Measurements from ENCODE around the gene WDR33. TPM values are rescaled to one million over a fixed set of nuclear protein-coding genes. Genes with fewer than 3 reads are reported as not detected.
"Not testable (repeated sequence)": the region's sequence is repeated elsewhere in the genome, so short reads cannot be mapped to it uniquely, and the experiment has no call there.

Gene WDR33
- total and polyA plus RNA-seq, 9 donors = 16.3 to 56.2 (median 46.7) TPM

- H3K4me1 ChIP-seq (ENCODE audit: insufficient read depth) = no peaks in the 10 kb centered on the region
- no peaks in the 10 kb centered on the region for H3K9me3 ChIP-seq
- no peak for DNase-seq
- no peaks in the 10 kb centered on the region for H3K36me3 ChIP-seq
- TF ChIP-seq CTCF (IDR thresholded peaks at IDR 0.05) = no peak
- intact Hi-C loops (cut with DNase I) = no loop called here
- no peak overlapping the region for H3K4me3 ChIP-seq
- H3K27me3 ChIP-seq = no peaks in the 10 kb centered on the region
- H3K27ac ChIP-seq = no peak overlapping the region
These were observed 47.2 kb downstream of the WDR33 start for GRCh38 chr2:127763776-127764175.

GRCh38 chr2:127762846-127763245 is 48.1 kb downstream of the WDR33 start:
- H3K4me1 ChIP-seq (ENCODE audit: insufficient read depth) = no peaks in the 10 kb centered on the region
- H3K9me3 ChIP-seq = no peaks in the 10 kb centered on the region
- no peak overlapping the region for H3K27ac ChIP-seq
- no peaks in the 10 kb centered on the region for H3K27me3 ChIP-seq
- no peak for TF ChIP-seq CTCF (IDR thresholded peaks at IDR 0.05)
- no peak for TF ChIP-seq POLR2A (IDR thresholded peaks at IDR 0.05)
- no peak for TF ChIP-seq EP300 (IDR thresholded peaks at IDR 0.05)
- WGBS, 3 donors = 66 to 84% (median 78%) methylated on average over 6 of the region's 6 CpGs
- intact Hi-C loops (cut with DNase I) = no loop called here
- DNase-seq = no peak
- no peaks in the 10 kb centered on the region for H3K36me3 ChIP-seq
- no peak overlapping the region for H3K4me3 ChIP-seq

- WGBS, 3 donors = 93 to 96% (median 95%) methylated on average over 6 of the region's 6 CpGs
- H3K36me3 ChIP-seq = no peaks in the 10 kb centered on the region
These were observed 48.5 kb downstream of the WDR33 start for GRCh38 chr2:127762441-127762840.

GRCh38 chr2:127759931-127760330 is 51.0 kb downstream of the WDR33 start:
- intact Hi-C loops (cut with DNase I) = no loop called here
- Histone ChIP-seq H3K4me3 (no peak overlapping the region), H3K4me1 (ENCODE audit: insufficient read depth) (no peaks in the 10 kb centered on the region), H3K27me3 (no peaks in the 10 kb centered on the region), H3K9me3 (no peaks in the 10 kb centered on the region), H3K36me3 (no peaks in the 10 kb centered on the region), H3K27ac (no peak overlapping the region)
- WGBS, 3 donors = 35 to 63% (median 56%) methylated on average over 2 of the region's 2 CpGs
- no peak for TF ChIP-seq EP300 (IDR thresholded peaks at IDR 0.05)
- DNase-seq = no peak

More at GRCh38 chr2:127762441-127762840, 48.5 kb downstream of the WDR33 start:
- no peak for TF ChIP-seq POLR2A (IDR thresholded peaks at IDR 0.05)
- Histone ChIP-seq H3K9me3 (no peaks in the 10 kb centered on the region), H3K27me3 (no peaks in the 10 kb centered on the region), H3K4me3 (no peak overlapping the region), H3K4me1 (ENCODE audit: insufficient read depth) (no peaks in the 10 kb centered on the region), H3K27ac (no peak overlapping the region)
- DNase-seq = no peak
- intact Hi-C loops (cut with DNase I) = no loop called here

- WGBS, 3 donors = 91 to 97% (median 93%) methylated on average over 8 of the region's 8 CpGs
- no peak for DNase-seq
- no peak overlapping the region for H3K4me3 ChIP-seq
- no peaks in the 10 kb centered on the region for H3K9me3 ChIP-seq
- intact Hi-C loops (cut with DNase I) = no loop called here
- H3K27me3 ChIP-seq = no peaks in the 10 kb centered on the region
- no peaks in the 10 kb centered on the region for H3K36me3 ChIP-seq
- no peak overlapping the region for H3K27ac ChIP-seq
- TF ChIP-seq EP300 (IDR thresholded peaks at IDR 0.05) (no peak), POLR2A (IDR thresholded peaks at IDR 0.05) (no peak), CTCF (IDR thresholded peaks at IDR 0.05) (no peak)
- no peaks in the 10 kb centered on the region for H3K4me1 ChIP-seq (ENCODE audit: insufficient read depth)
These were observed 56.8 kb downstream of the WDR33 start for GRCh38 chr2:127754186-127754585.

GRCh38 chr2:127753374-127753773 is 57.6 kb downstream of the WDR33 start:
- Histone ChIP-seq H3K27ac (no peak overlapping the region), H3K9me3 (no peaks in the 10 kb centered on the region), H3K36me3 (no peaks in the 10 kb centered on the region), H3K4me1 (ENCODE audit: insufficient read depth) (no peaks in the 10 kb centered on the region), H3K4me3 (no peak overlapping the region), H3K27me3 (no peaks in the 10 kb centered on the region)
- intact Hi-C loops (cut with DNase I) = no loop called here
- no peak for TF ChIP-seq POLR2A (IDR thresholded peaks at IDR 0.05)
- no peak for TF ChIP-seq CTCF (IDR thresholded peaks at IDR 0.05)
- no peak for TF ChIP-seq EP300 (IDR thresholded peaks at IDR 0.05)
- DNase-seq = no peak

GRCh38 chr2:127749537-127749936 is 61.4 kb downstream of the WDR33 start:
- H3K9me3 ChIP-seq; H3K4me3 ChIP-seq; H3K36me3 ChIP-seq; DNase-seq; H3K27ac ChIP-seq; H3K4me1 ChIP-seq (ENCODE audit: insufficient read depth); H3K27me3 ChIP-seq: not testable (repeated sequence)
- intact Hi-C loops (cut with DNase I) = loop anchor here in 1 of 4 donors (5.0 kb wide), 1 partner anchor 103 kb away; no protein-coding TSS in a partner anchor
- 81 to 91% (median 85%) methylated on average over 5 of the region's 5 CpGs for WGBS, 3 donors
